ENCODE results near the gene AGMO.

- TF ChIP-seq CTCF (conservative IDR thresholded peaks at IDR 0.05 in 1 of 2, IDR thresholded peaks at IDR 0.05 in 1 of 2; ENCODE audit: extremely low read depth in 1 of 2, insufficient read depth in 1 of 2, low read depth in 1 of 2, low read length in 2 of 2) (no peak), EZH2 (IDR thresholded peaks at IDR 0.05; ENCODE audit: borderline replicate concordance, low read length) (no peak)
These were observed 39.4 kb upstream of the AGMO start for GRCh38 chr7:15601175-15601574.
